ENCODE measurements around the gene ZNF316. TPM values are rescaled to one million over a fixed set of nuclear protein-coding genes. Genes with fewer than 3 reads are reported as not detected.

ZNF316 gene
- total RNA-seq, 6 experiments from 2014 or later: 13.4 to 17.0 (median 15.0) TPM

GRCh38 chr7:6649241-6649961 is 12.3 kb downstream of the ZNF316 start:
- no peak for DNase-seq
- H3K27ac Mint-ChIP-seq: no peak overlapping the region
- no peaks in the 10 kb centered on the region for H3K27me3 Mint-ChIP-seq (ENCODE audit: insufficient read depth)
- H3K36me3 Mint-ChIP-seq (ENCODE audit: low read depth): peaks cover 31% of the 10 kb centered on the region
- peaks cover 24% of the 10 kb centered on the region for H3K9me3 Mint-ChIP-seq
- TF ChIP-seq CTCF (IDR thresholded peaks at IDR 0.05): no peak
- no peaks in the 10 kb centered on the region for H3K4me1 Mint-ChIP-seq (ENCODE audit: low read depth)
- no peak overlapping the region for H3K4me3 Mint-ChIP-seq

DNA sequence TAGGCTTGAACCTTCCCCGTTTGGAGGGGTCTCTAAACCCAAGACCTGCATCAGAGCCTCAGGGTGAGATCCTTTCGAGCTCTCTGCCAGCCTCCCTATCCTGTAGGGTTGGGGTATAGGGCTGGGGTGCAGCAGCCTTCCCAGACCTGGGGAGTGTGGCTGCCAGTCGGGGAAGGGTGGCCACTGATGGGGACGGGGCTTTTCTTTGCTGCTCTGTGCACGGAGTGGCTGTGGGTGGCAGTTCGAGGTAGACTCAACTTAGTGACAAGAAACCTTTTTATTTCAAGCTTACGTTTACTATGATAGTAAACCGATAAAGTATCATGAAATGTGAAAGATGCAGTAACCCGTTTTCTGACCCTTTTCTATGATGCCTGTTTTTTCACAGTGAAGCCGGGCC is 13.0 kb downstream of the ZNF316 start:
- Mint-ChIP-seq H3K4me1 (ENCODE audit: low read depth) (no peaks in the 10 kb centered on the region), H3K27ac (no peak overlapping the region), H3K9me3 (peaks cover 27% of the 10 kb centered on the region), H3K27me3 (ENCODE audit: insufficient read depth) (no peaks in the 10 kb centered on the region; the same call in 1 of the 2 replicates), H3K36me3 (ENCODE audit: low read depth) (peaks cover 35% of the 10 kb centered on the region), H3K4me3 (no peak overlapping the region)
- DNase-seq: no peak
- no peak for TF ChIP-seq CTCF (IDR thresholded peaks at IDR 0.05)

- DNase-seq: no peak
- Mint-ChIP-seq H3K4me3 (no peak overlapping the region), H3K36me3 (ENCODE audit: low read depth) (peaks cover 39% of the 10 kb centered on the region), H3K27me3 (ENCODE audit: insufficient read depth) (no peaks in the 10 kb centered on the region; the same call in 1 of the 2 replicates), H3K4me1 (ENCODE audit: low read depth) (no peaks in the 10 kb centered on the region), H3K9me3 (peaks cover 32% of the 10 kb centered on the region), H3K27ac (no peak overlapping the region)
- no peak for TF ChIP-seq CTCF (IDR thresholded peaks at IDR 0.05)
Observed at GRCh38 chr7:6650521-6651011, 13.4 kb downstream of the ZNF316 start.

- no peak for DNase-seq
- H3K9me3 Mint-ChIP-seq: peaks cover 32% of the 10 kb centered on the region
- TF ChIP-seq CTCF (IDR thresholded peaks at IDR 0.05): no peak
- H3K36me3 Mint-ChIP-seq (ENCODE audit: low read depth): peaks cover 41% of the 10 kb centered on the region
- H3K4me1 Mint-ChIP-seq (ENCODE audit: low read depth): no peaks in the 10 kb centered on the region
- no peak overlapping the region for H3K4me3 Mint-ChIP-seq
- no peak overlapping the region for H3K27ac Mint-ChIP-seq
- no peaks in the 10 kb centered on the region; the same call in 1 of the 2 replicates for H3K27me3 Mint-ChIP-seq (ENCODE audit: insufficient read depth)
Observed at GRCh38 chr7:6651851-6652445, 14.8 kb downstream of the ZNF316 start.

- no peak overlapping the region for H3K4me3 Mint-ChIP-seq
- peaks cover 41% of the 10 kb centered on the region for H3K36me3 Mint-ChIP-seq (ENCODE audit: low read depth)
- no peaks in the 10 kb centered on the region for H3K4me1 Mint-ChIP-seq (ENCODE audit: low read depth)
Observed at GRCh38 chr7:6652446-6653011, 15.4 kb downstream of the ZNF316 start.

More at GRCh38 chr7:6652446-6653011, 15.4 kb downstream of the ZNF316 start:
- no peaks in the 10 kb centered on the region; the same call in 1 of the 2 replicates for H3K27me3 Mint-ChIP-seq (ENCODE audit: insufficient read depth)
- peaks cover 32% of the 10 kb centered on the region for H3K9me3 Mint-ChIP-seq
- H3K27ac Mint-ChIP-seq: no peak overlapping the region
- no peak for DNase-seq
- no peak for TF ChIP-seq CTCF (IDR thresholded peaks at IDR 0.05)

Measured in HFFc6 (cell line).